ENCODE measurements around the gene FMN2. TPM values are rescaled to one million over a fixed set of nuclear protein-coding genes. Genes with fewer than 3 reads are reported as not detected.

FMN2 gene
- total RNA-seq, 1 donor, result not detected

- no peaks in the 10 kb centered on the region for H3K27me3 ChIP-seq (ENCODE audit: insufficient read depth, low read length)
- H3K4me1 ChIP-seq (ENCODE audit: insufficient read depth, low read length), result no peaks in the 10 kb centered on the region
- no peak overlapping the region for H3K4me3 ChIP-seq (ENCODE audit: low read length)
- H3K9me3 ChIP-seq (ENCODE audit: low read depth, low read length), result no peaks in the 10 kb centered on the region
Observed at GRCh38 chr1:240501115-240501514, 409.4 kb downstream of the FMN2 start.

- H3K4me1 ChIP-seq (ENCODE audit: insufficient read depth, low read length), result no peaks in the 10 kb centered on the region
- no peaks in the 10 kb centered on the region for H3K9me3 ChIP-seq (ENCODE audit: low read depth, low read length)
- H3K4me3 ChIP-seq (ENCODE audit: low read length), result no peak overlapping the region
- no peaks in the 10 kb centered on the region for H3K27me3 ChIP-seq (ENCODE audit: insufficient read depth, low read length)
Observed at GRCh38 chr1:240503036-240503435, 411.4 kb downstream of the FMN2 start.

- Histone ChIP-seq H3K4me1 (ENCODE audit: insufficient read depth, low read length) (no peaks in the 10 kb centered on the region), H3K9me3 (ENCODE audit: low read depth, low read length) (no peaks in the 10 kb centered on the region), H3K4me3 (ENCODE audit: low read length) (no peak overlapping the region), H3K27me3 (ENCODE audit: insufficient read depth, low read length) (no peaks in the 10 kb centered on the region)
Observed at GRCh38 chr1:240503558-240503957, 411.9 kb downstream of the FMN2 start.

GRCh38 chr1:240506176-240506575, 414.5 kb downstream of the FMN2 start:
- Histone ChIP-seq H3K27me3 (ENCODE audit: insufficient read depth, low read length) (no peaks in the 10 kb centered on the region), H3K4me3 (ENCODE audit: low read length) (no peak overlapping the region), H3K9me3 (ENCODE audit: low read depth, low read length) (no peaks in the 10 kb centered on the region), H3K4me1 (ENCODE audit: insufficient read depth, low read length) (no peaks in the 10 kb centered on the region)

- no peaks in the 10 kb centered on the region for H3K9me3 ChIP-seq (ENCODE audit: low read depth, low read length)
- no peaks in the 10 kb centered on the region for H3K4me1 ChIP-seq (ENCODE audit: insufficient read depth, low read length)
- H3K4me3 ChIP-seq (ENCODE audit: low read length), result no peak overlapping the region
- H3K27me3 ChIP-seq (ENCODE audit: insufficient read depth, low read length), result no peaks in the 10 kb centered on the region
Observed at GRCh38 chr1:240508201-240508600, 416.5 kb downstream of the FMN2 start.

GRCh38 chr1:240508950-240509349, 417.3 kb downstream of the FMN2 start:
- Histone ChIP-seq H3K4me1 (ENCODE audit: insufficient read depth, low read length) (no peaks in the 10 kb centered on the region), H3K27me3 (ENCODE audit: insufficient read depth, low read length) (no peaks in the 10 kb centered on the region), H3K9me3 (ENCODE audit: low read depth, low read length) (no peaks in the 10 kb centered on the region), H3K4me3 (ENCODE audit: low read length) (no peak overlapping the region)

GRCh38 chr1:240511789-240512188, 420.1 kb downstream of the FMN2 start:
- Histone ChIP-seq H3K4me3 (ENCODE audit: low read length) (no peak overlapping the region), H3K4me1 (ENCODE audit: insufficient read depth, low read length) (no peaks in the 10 kb centered on the region)

GRCh38 chr1:240515505-240515904, 423.8 kb downstream of the FMN2 start:
- H3K9me3 ChIP-seq (ENCODE audit: low read depth, low read length), result no peaks in the 10 kb centered on the region
- no peaks in the 10 kb centered on the region for H3K27me3 ChIP-seq (ENCODE audit: insufficient read depth, low read length)
- no peaks in the 10 kb centered on the region for H3K4me1 ChIP-seq (ENCODE audit: insufficient read depth, low read length)
- no peak overlapping the region for H3K4me3 ChIP-seq (ENCODE audit: low read length)

More at GRCh38 chr1:240511789-240512188, 420.1 kb downstream of the FMN2 start:
- Histone ChIP-seq H3K27me3 (ENCODE audit: insufficient read depth, low read length) (no peaks in the 10 kb centered on the region), H3K9me3 (ENCODE audit: low read depth, low read length) (no peaks in the 10 kb centered on the region)

- Histone ChIP-seq H3K27me3 (ENCODE audit: insufficient read depth, low read length) (no peaks in the 10 kb centered on the region), H3K4me3 (ENCODE audit: low read length) (no peak overlapping the region), H3K9me3 (ENCODE audit: low read depth, low read length) (no peaks in the 10 kb centered on the region), H3K4me1 (ENCODE audit: insufficient read depth, low read length) (no peaks in the 10 kb centered on the region)
Observed at GRCh38 chr1:240516069-240516468, 424.4 kb downstream of the FMN2 start.

- H3K27me3 ChIP-seq (ENCODE audit: insufficient read depth, low read length), result no peaks in the 10 kb centered on the region
- no peaks in the 10 kb centered on the region for H3K4me1 ChIP-seq (ENCODE audit: insufficient read depth, low read length)
- H3K9me3 ChIP-seq (ENCODE audit: low read depth, low read length), result no peaks in the 10 kb centered on the region
- H3K4me3 ChIP-seq (ENCODE audit: low read length), result no peak overlapping the region
Observed at GRCh38 chr1:240517891-240518290, 426.2 kb downstream of the FMN2 start.

- H3K27me3 ChIP-seq (ENCODE audit: insufficient read depth, low read length), result no peaks in the 10 kb centered on the region
Observed at GRCh38 chr1:240522122-240522822, 430.6 kb downstream of the FMN2 start.

GRCh38 chr1:240524356-240525069, 432.8 kb downstream of the FMN2 start:
- Histone ChIP-seq H3K4me3 (ENCODE audit: low read length) (no peak overlapping the region), H3K9me3 (ENCODE audit: low read depth, low read length) (no peaks in the 10 kb centered on the region), H3K27me3 (ENCODE audit: insufficient read depth, low read length) (no peaks in the 10 kb centered on the region), H3K4me1 (ENCODE audit: insufficient read depth, low read length) (no peaks in the 10 kb centered on the region)

More at GRCh38 chr1:240522122-240522822, 430.6 kb downstream of the FMN2 start:
- no peaks in the 10 kb centered on the region for H3K4me1 ChIP-seq (ENCODE audit: insufficient read depth, low read length)
- H3K4me3 ChIP-seq (ENCODE audit: low read length), result no peak overlapping the region
- no peaks in the 10 kb centered on the region for H3K9me3 ChIP-seq (ENCODE audit: low read depth, low read length)
